Measurements from ENCODE around the gene TTLL12. TPM values are rescaled to one million over a fixed set of nuclear protein-coding genes. Genes with fewer than 3 reads are reported as not detected.

The TTLL12 gene
- total RNA-seq (2014; rRNA removed; shearing (Covaris generic)) = 48.8 and 55.0 TPM in 2 replicates

GRCh38 chr22:43186272-43187170, at the start of gene TTLL12:
Gene TTLL12, minus strand, starts transcription at chr22:43187134. Its CDS starts 65 bp downstream, at chr22:43187069.

GRCh38 chr22:43151251-43152002, 35.5 kb downstream of the TTLL12 start, which contains the start of gene TSPO:
Gene TSPO, plus strand, starts transcription at chr22:43151559. Its CDS starts 7,680 bp downstream, at chr22:43159239.

GRCh38 chr22:43142880-43143562, 43.9 kb downstream of the TTLL12 start, which contains the start of gene MCAT:
Gene MCAT, minus strand, starts transcription at chr22:43143398. Its CDS starts 50 bp downstream, at chr22:43143348.

Other genes starting within 250 kb of the TTLL12 start
- 29.9 and 32.2 TPM in 2 replicates for gene PACSIN2, start 172.0 kb downstream of the TTLL12 start, total RNA-seq (2014; rRNA removed; shearing (Covaris generic))
- 4.3 and 5.7 TPM in 2 replicates for gene TTLL1, start 97.7 kb downstream of the TTLL12 start, total RNA-seq (2014; rRNA removed; shearing (Covaris generic))
- 3.7 TPM in 2 replicates for gene BIK, start 76.4 kb downstream of the TTLL12 start, total RNA-seq (2014; rRNA removed; shearing (Covaris generic))
- 20.6 and 22.6 TPM in 2 replicates for gene MCAT, start 43.7 kb downstream of the TTLL12 start, total RNA-seq (2014; rRNA removed; shearing (Covaris generic))
- gene TSPO, start 35.6 kb downstream of the TTLL12 start, total RNA-seq (2014; rRNA removed; shearing (Covaris generic)) = 236 and 274 TPM in 2 replicates
- not detected in 2 replicates for gene SCUBE1, start 156.2 kb upstream of the TTLL12 start, total RNA-seq (2014; rRNA removed; shearing (Covaris generic))
- gene MPPED1, start 224.9 kb upstream of the TTLL12 start, total RNA-seq (2014; rRNA removed; shearing (Covaris generic)) = not detected in 2 replicates